HG03066 (cell line): ENCODE data around the gene MAPK11.

Experiments
- ATAC-seq: cut with Tn5 transposase; IDR thresholded peaks from one replicate; pipeline ENCODE4 v1.9.1; 2021; ENCODE audit warnings: low read depth; ENCODE audit not compliant: unreplicated experiment

The MAPK11 gene

DNA sequence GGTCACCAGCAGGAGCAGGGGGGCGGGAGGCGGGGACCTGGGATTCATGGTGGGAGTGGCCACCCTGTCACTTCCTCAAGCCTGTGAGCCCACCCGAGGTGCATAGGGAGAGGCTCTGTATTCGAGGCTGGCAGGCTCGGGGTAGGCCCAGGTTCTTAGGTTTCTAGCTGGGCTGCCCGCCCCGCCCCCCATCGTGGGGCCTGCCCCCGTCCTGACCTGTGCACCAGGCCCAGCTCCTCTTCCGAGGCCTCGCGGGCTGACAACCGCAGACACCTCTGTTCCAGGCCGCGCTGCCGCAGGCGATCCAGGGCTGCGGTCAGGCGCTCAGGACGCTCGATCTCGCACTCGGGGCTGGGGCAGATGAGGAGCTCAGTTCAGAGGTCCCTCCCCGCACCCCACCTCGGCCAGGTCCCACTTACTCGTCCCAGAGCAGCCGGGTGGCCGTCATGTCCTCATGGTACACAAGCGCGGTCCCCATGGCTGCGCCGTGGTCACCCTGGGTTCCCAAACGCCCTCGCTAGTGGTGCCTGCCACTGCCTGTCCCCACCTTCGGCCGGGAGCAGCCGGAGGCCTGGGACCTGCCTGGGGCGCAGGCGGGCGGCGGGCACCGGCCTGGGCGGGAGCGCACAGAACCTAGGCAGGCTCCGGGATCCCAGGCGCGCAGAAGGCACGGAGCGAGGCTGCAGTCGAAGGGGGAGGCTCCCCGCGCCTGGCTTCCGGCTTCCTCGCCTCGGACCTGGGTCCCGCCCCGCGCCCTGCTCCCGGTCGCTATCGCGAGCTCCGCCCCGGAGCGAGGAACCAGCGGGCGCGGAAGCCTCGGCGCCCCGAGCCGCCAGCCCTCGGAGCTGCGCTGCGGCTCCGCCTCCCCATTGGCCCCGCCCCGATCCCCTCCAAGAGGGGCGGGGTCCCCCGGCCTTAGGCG, 19.4 kb downstream of the MAPK11 start, which contains the start of gene HDAC10:
TSS of gene HDAC10 (minus strand) at position 711 of the 922 bp plus-strand sequence. CDS start at position 478, 233 bp downstream.
- ATAC-seq: no peak

DNA sequence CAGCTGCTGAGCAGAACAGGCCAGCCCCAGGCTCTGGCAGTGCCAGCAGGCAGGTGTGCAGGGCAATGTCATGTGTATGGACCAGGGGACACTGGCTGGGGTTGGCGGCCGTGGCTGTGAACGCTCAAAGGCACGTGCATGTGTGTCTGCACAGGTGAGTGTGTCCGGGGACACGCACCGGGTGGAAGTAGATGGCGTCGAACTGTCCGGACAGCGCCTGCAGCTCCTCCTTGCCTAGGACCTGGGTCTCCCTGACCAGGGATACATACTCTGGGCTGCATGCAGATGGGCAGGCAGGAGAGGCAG, 20.0 kb downstream of the MAPK11 start:
- no peak for ATAC-seq

DNA sequence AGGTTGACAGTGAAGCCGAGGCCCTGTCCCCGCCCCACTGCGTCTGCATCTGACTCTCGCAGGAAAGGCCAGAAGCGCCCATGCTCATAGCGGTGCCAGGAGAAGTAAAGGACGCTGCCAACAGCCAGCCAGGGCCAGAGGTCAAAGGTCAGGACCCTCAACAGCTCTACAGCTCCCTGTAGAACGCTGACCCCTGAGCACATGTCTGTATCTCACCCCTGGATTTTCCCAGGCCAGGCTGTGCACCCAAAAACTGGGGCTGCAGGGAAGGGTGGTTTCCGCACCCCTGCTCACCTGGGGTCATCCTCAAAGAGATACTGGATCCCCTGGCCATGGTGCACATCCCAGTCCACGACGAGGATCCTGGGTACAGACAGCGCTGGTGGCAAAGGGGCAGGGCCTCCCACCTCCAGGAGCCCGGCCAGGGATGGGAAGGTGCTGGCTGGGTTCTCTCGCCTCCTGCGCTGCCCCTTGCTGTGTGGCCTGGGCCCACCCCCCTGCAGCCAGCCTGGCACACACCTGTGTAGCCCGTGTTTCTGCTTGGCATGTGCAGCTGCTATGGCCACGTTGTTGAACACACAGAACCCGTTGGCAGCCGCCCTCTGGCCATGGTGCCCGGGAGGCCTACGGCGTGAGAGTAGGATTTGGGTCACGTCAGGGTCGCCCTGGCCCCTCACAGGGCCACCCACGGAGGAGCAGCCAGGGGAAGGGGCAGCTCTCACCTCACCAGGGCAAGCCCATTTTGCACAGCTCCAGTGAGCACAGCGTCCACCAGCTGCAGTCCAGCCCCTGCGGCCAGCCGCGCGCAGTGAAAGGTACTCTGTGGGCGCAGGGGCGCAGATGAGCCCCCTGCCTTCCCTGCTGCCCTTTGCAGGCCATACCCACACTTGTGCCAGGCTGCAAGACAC, 20.6 kb downstream of the MAPK11 start:
- no peak for ATAC-seq

DNA sequence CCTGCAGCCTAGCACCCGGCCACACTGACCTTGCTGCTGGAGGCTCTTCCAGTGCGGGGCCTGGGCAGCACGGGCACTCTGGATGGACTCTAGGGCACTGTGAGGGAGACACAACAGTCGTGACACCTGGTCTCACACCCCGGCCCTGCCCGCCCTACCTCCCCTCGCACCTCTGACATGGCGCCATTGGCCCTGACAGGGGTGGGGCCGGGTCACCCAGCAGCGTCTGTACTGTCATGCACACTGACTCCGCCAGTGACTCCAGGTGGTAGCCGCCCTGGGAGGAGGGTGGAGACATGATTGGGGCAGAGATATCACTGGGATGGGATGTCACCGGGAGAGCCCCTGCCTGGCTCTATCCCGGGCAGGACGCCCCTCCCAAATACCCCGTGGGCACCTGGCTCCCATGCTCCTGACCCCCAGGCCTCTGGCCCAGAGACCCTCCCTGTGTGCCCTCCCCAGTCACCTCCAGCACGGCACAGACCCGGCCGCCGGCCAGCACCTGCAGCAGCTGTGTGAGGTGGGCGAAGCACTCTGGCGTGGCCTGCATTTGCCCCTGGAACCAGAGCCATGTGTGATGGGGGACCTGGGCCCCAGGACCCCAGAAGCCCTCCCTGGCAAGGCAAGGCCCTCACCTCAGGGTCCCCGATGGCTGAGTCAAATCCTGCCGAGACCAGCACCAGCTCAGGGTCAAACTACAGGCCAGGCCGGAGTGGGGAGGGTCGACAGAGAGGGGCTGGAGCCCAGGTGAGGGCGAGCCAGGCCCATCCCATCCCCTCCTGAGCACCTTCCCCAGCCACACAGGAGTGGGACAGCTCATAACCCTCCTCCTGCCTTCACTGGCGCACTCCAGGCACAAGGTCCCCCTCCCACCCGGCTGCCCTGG, 21.7 kb downstream of the MAPK11 start:
- ATAC-seq: no peak

- no peak for ATAC-seq
These were observed 22.4 kb downstream of the MAPK11 start for GRCh38 chr22:50247748-50248147.

- no peak for ATAC-seq
These were observed 23.7 kb downstream of the MAPK11 start for GRCh38 chr22:50246242-50247175.

GRCh38 chr22:50245214-50246072, 24.7 kb downstream of the MAPK11 start:
- ATAC-seq: no peak

- ATAC-seq: peak; percentile 57
These were observed 25.6 kb downstream of the MAPK11 start, which contains the start of gene TUBGCP6 for GRCh38 chr22:50244420-50245213. Gene TUBGCP6 (minus strand): TSS chr22:50245023. CDS start chr22:50244459, 564 bp downstream.

- no peak for ATAC-seq
These were observed 26.3 kb downstream of the MAPK11 start for GRCh38 chr22:50243685-50244419.

- no peak for ATAC-seq
These were observed 27.7 kb downstream of the MAPK11 start for GRCh38 chr22:50242406-50242949.

GRCh38 chr22:50238755-50239154, 31.4 kb downstream of the MAPK11 start:
- ATAC-seq: no peak

DNA sequence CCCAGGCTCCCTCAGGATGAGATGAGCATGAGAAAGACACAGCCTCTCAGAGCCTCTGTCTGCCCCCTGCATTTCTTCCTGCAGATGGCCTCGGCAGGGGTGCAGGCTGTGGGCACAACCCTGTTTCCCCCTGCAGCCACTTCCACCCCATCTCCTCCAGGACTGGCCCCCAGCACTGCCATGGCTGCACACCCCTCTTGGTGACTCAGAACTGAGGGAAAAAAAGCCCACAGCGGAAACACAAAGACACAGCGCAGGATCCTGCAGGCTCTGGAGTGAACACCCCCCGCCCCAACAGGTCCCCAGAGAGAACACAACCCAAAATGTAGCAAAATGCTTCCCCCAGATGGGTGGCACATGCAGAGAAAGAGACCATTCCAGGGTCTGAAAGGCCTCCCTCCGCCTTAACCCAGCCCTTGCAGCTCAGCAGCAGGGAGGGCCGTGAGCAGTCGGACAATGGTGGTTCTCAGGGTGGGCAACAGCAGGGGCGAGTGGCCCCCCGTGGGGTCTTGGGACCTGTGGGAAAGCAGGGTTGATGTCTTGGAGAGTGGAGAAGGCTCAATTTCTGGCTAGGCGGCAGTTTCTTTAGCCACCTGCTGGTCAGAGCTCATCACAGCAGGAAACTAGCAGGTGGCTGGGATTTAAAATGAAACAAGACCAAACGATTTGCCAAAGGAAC, 33.3 kb downstream of the MAPK11 start:
- no peak for ATAC-seq

GRCh38 chr22:50233223-50233622, 37.0 kb downstream of the MAPK11 start:
- no peak for ATAC-seq

- no peak for ATAC-seq
These were observed 37.6 kb downstream of the MAPK11 start for GRCh38 chr22:50232481-50233151.

- ATAC-seq: no peak
These were observed 40.8 kb downstream of the MAPK11 start for GRCh38 chr22:50229370-50229769.
